Measurements from ENCODE around the gene SNX4.

DNA sequence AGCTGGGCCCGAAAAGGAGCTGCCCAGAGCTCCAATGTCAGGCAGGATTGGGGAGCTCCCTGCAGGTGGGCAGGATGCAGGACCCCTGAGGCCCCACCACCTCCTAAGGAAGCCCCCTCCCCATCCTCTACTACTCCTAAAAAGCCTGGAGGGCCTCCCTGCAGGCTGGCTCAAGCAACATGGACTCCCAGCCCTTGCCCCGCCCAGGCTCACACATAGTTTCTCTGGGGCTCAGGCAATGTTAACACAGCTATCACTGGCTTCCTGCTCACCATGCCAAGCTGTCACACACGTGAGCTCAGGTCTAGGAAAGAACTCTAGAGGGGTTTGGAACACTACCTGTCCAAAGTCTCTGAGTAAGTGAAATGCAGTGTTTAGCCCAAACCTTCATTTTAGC, 79.4 kb downstream of the SNX4 start:
- TF ChIP-seq CTCF (conservative IDR thresholded peaks at IDR 0.05; ENCODE audit: low read depth, low read length) (no peak), EZH2 (IDR thresholded peaks at IDR 0.05; ENCODE audit: borderline replicate concordance, low read depth, low read length, poor library complexity, severe bottlenecking) (no peak)
